H9 (cell line): ENCODE results near the gene AP3D1. TPM values are rescaled to one million over a fixed set of nuclear protein-coding genes. Genes with fewer than 3 reads are reported as not detected.

Source experiments
- DNase-seq: peaks from one replicate; pipeline ENCODE4 v3.0.0-alpha.2; 2017
- H2AFZ ChIP-seq: one replicate; pipeline ENCODE4 v1.6.1; 2013; ENCODE audit warnings: mild to moderate bottlenecking, low read length, control low read depth, moderate library complexity
- H2AK5ac ChIP-seq: 2 replicates; pipeline ENCODE4 v1.6.1; 2013; ENCODE audit warnings: low read length, control low read depth, mixed read lengths; ENCODE audit not compliant: insufficient read length
- H2BK120ac ChIP-seq: one replicate; pipeline ENCODE4 v1.6.1; 2013; ENCODE audit warnings: low read depth, mild to moderate bottlenecking, low read length, control low read depth, inconsistent platforms; ENCODE audit not compliant: poor library complexity, severe bottlenecking
- H2BK12ac ChIP-seq: 2 replicates; pipeline ENCODE4 v1.6.1; 2013; ENCODE audit warnings: low read length, control low read depth, mixed read lengths, low read depth; ENCODE audit not compliant: insufficient read length
- H2BK15ac ChIP-seq: 2 replicates; pipeline ENCODE4 v1.6.1; 2013; ENCODE audit warnings: low read depth, low read length, control low read depth
- H2BK20ac ChIP-seq: one replicate; pipeline ENCODE4 v1.6.1; 2013; ENCODE audit warnings: low read depth, mild to moderate bottlenecking, low read length, control low read depth, inconsistent platforms; ENCODE audit not compliant: poor library complexity, severe bottlenecking
- H2BK5ac ChIP-seq: 2 replicates; pipeline ENCODE4 v1.6.1; 2013; ENCODE audit warnings: low read length, control low read depth, mixed read lengths; ENCODE audit not compliant: insufficient read length
- H3K14ac ChIP-seq: 2 replicates; pipeline ENCODE4 v1.6.1; 2013; ENCODE audit warnings: low read length, control low read depth; ENCODE audit not compliant: insufficient read depth
- H3K18ac ChIP-seq: 2 replicates; pipeline ENCODE4 v1.6.1; 2013; ENCODE audit warnings: low read depth, mild to moderate bottlenecking, mixed read lengths, low read length, control low read depth; ENCODE audit not compliant: insufficient read length
- H3K23ac ChIP-seq: 2 replicates; pipeline ENCODE4 v1.6.1; 2013; ENCODE audit warnings: low read length, control low read depth, mixed read lengths, low read depth; ENCODE audit not compliant: insufficient read length
- H3K23me2 ChIP-seq: 2 replicates; pipeline ENCODE4 v1.6.1; 2013; ENCODE audit warnings: low read depth, mild to moderate bottlenecking, mixed read lengths, low read length, control low read depth; ENCODE audit not compliant: insufficient read length, poor library complexity, severe bottlenecking
- H3K27ac ChIP-seq: 2 replicates; pipeline ENCODE4 v1.5.1; 2013; ENCODE audit warnings: low read length, control low read depth, mixed read lengths, low read depth; ENCODE audit not compliant: insufficient read length
- H3K27me3 ChIP-seq: 2 replicates; pipeline ENCODE4 v1.6.1; 2013; ENCODE audit warnings: low read length, control low read depth, inconsistent platforms; ENCODE audit not compliant: insufficient read depth
- H3K4ac ChIP-seq: 2 replicates; pipeline ENCODE4 v1.6.1; 2013; ENCODE audit warnings: low read depth, mild to moderate bottlenecking, control low read depth, inconsistent platforms, low read length, moderate library complexity
- H3K4me1 ChIP-seq: 2 replicates; pipeline ENCODE4 v1.6.1; 2013; ENCODE audit warnings: low read length, control low read depth, inconsistent platforms; ENCODE audit not compliant: insufficient read depth
- H3K4me2 ChIP-seq: 2 replicates; pipeline ENCODE4 v1.6.1; 2013; ENCODE audit warnings: low read length, control low read depth, mixed read lengths; ENCODE audit not compliant: insufficient read length, insufficient read depth
- H3K56ac ChIP-seq: 2 replicates; pipeline ENCODE4 v1.6.1; 2013; ENCODE audit warnings: low read depth, mild to moderate bottlenecking, mixed read lengths, low read length, control low read depth; ENCODE audit not compliant: insufficient read length
- H3K79me1 ChIP-seq: 2 replicates; pipeline ENCODE4 v1.6.1; 2013; ENCODE audit warnings: low read depth, mild to moderate bottlenecking, moderate library complexity, low read length, control low read depth, inconsistent platforms; ENCODE audit not compliant: insufficient read depth, poor library complexity, severe bottlenecking
- H3K79me2 ChIP-seq: 2 replicates; pipeline ENCODE4 v1.6.1; 2013; ENCODE audit warnings: low read length, control low read depth, inconsistent platforms; ENCODE audit not compliant: insufficient read depth
- H3K9ac ChIP-seq: 2 replicates; pipeline ENCODE4 v1.6.1; 2013; ENCODE audit warnings: low read length, control low read depth, mixed read lengths; ENCODE audit not compliant: insufficient read length; ENCODE audit errors: extremely low read depth
- H3K9me3 ChIP-seq: one replicate; pipeline ENCODE4 v1.6.1; 2013; ENCODE audit warnings: low read depth, low read length, inconsistent platforms; ENCODE audit not compliant: control insufficient read depth
- H3T11ph ChIP-seq: one replicate; pipeline ENCODE4 v1.6.1; 2013; ENCODE audit warnings: mild to moderate bottlenecking, low read length, control low read depth, inconsistent platforms
- H4K20me1 ChIP-seq: one replicate; pipeline ENCODE4 v1.6.1; 2013; ENCODE audit not compliant: control insufficient read depth, insufficient read length, insufficient read depth
- H4K5ac ChIP-seq: 2 replicates; pipeline ENCODE4 v1.6.1; 2013; ENCODE audit warnings: low read depth, mild to moderate bottlenecking, mixed read lengths, low read length, control low read depth; ENCODE audit not compliant: insufficient read length
- H4K8ac ChIP-seq: replicated peaks from 2 replicates; pipeline ENCODE4 v1.6.1; 2013; ENCODE audit warnings: low read length, control low read depth, mixed read lengths, low read depth; ENCODE audit not compliant: insufficient read length
- H4K91ac ChIP-seq: 2 replicates; pipeline ENCODE4 v1.6.1; 2013; ENCODE audit warnings: low read depth, mild to moderate bottlenecking, moderate library complexity, mixed read lengths, low read length, control low read depth; ENCODE audit not compliant: insufficient read length
- H3K27ac Mint-ChIP-seq, 3 experiments: 2 replicates in 2 of 3; 3 replicates in 1 of 3; pipeline ENCODE4 v1.8.0; 2020 to 2021; ENCODE audit warnings: mixed read lengths in 3 of 3, mild to moderate bottlenecking in 1 of 3, moderate library complexity in 1 of 3
- H3K27me3 Mint-ChIP-seq: 2 replicates; pipeline ENCODE4 v1.8.0; 2021; ENCODE audit warnings: low read depth, mild to moderate bottlenecking, moderate library complexity, mixed read lengths
- H3K36me3 Mint-ChIP-seq, 3 experiments: 2 replicates in 2 of 3; 3 replicates in 1 of 3; pipeline ENCODE4 v1.8.0; 2020 to 2021; ENCODE audit warnings: low read depth in 3 of 3, mixed read lengths in 3 of 3; ENCODE audit not compliant: insufficient read depth in 1 of 3
- H3K4me1 Mint-ChIP-seq, 2 experiments: 2 replicates each; pipeline ENCODE4 v1.8.0; 2020; ENCODE audit warnings: mixed read lengths in 2 of 2
- H3K4me3 Mint-ChIP-seq, 2 experiments: 2 replicates in 1 of 2; 3 replicates in 1 of 2; pipeline ENCODE4 v1.8.0; 2020 to 2021; ENCODE audit warnings: mild to moderate bottlenecking in 2 of 2, mixed read lengths in 2 of 2, moderate library complexity in 1 of 2
- H3K9me3 Mint-ChIP-seq, 2 experiments: 2 replicates in 1 of 2; 3 replicates in 1 of 2; pipeline ENCODE4 v1.8.0; 2020; ENCODE audit warnings: mild to moderate bottlenecking in 2 of 2, mixed read lengths in 2 of 2, moderate library complexity in 1 of 2
- CTCF ChIP-seq: fragments of 200-600 bp; sonication (generic); conservative IDR thresholded peaks from 3 replicates; pipeline ENCODE4 v1.8.0; 2021; ENCODE audit warnings: antibody characterized with exemption, mild to moderate bottlenecking
- WGBS: extraction: QIAGEN DNeasy Blood & Tissue Kit; methylation state at CpG from one replicate; pipeline ENCODE4 v1.1.7; 2013; ENCODE audit warnings: missing lambda C conversion rate, low lambda C conversion rate, mixed read lengths; ENCODE audit not compliant: insufficient read length; ENCODE audit errors: extremely low coverage; 5-methylcytosine and 5-hydroxymethylcytosine counted together
- total RNA-seq: library from RNA; stranded (reverse); gene quantifications from 2 replicates; pipeline ENCODE4 v1.2.1, GENCODE V29; 2021

AP3D1 gene
- total RNA-seq, 1 experiment from 2014 or later: 142 TPM

- WGBS: no CpG with 5 or more reads among the region's 37 CpGs
- peak overlapping the region in 1 of 3 experiments; percentile 82; a peak in 1 of 7 replicates for H3K27ac Mint-ChIP-seq
- no peak overlapping the region for H3K27ac ChIP-seq
Measured at GRCh38 chr19:2199861-2200623, 48.7 kb upstream of the AP3D1 start.

More at GRCh38 chr19:2199861-2200623, 48.7 kb upstream of the AP3D1 start:
- Histone ChIP-seq H3K4me1 (no peaks in the 10 kb centered on the region), H4K20me1 (peaks cover 2% of the 10 kb centered on the region), H3K18ac (peak overlapping the region; percentile 66), H2AK5ac (no peak overlapping the region), H2BK5ac (no peak overlapping the region), H2BK120ac (no peak overlapping the region), H3K56ac (no peak overlapping the region), H2BK12ac (peak overlapping the region; percentile 6), H3K79me2 (peaks cover 2% of the 10 kb centered on the region; the same call in 1 of the 2 replicates), H2BK15ac (no peak overlapping the region), H3K9me3 (no peaks in the 10 kb centered on the region), H3K27me3 (no peaks in the 10 kb centered on the region), H3K23ac (no peak overlapping the region), H4K91ac (peak overlapping the region; percentile 43), H3T11ph (no peak overlapping the region), H3K14ac (no peak overlapping the region; the same call in 1 of the 2 replicates), H4K8ac (no peak overlapping the region), H3K9ac (no peak overlapping the region), H3K23me2 (no peaks in the 10 kb centered on the region), H3K79me1 (no peaks in the 10 kb centered on the region), H3K4me2 (no peak overlapping the region), H3K4ac (no peak overlapping the region), H4K5ac (no peak overlapping the region), H2AFZ (no peak overlapping the region), H2BK20ac (no peak overlapping the region)
- Mint-ChIP-seq H3K9me3 (peaks cover 0 to 8% of the 10 kb centered on the region in 2 experiments; a peak in 1 of 5 replicates), H3K36me3 (peaks cover 14 to 34% (median 32%) of the 10 kb centered on the region in 3 experiments), H3K4me1 (peaks cover 3 to 6% of the 10 kb centered on the region in 2 experiments; a peak in 3 of 4 replicates), H3K27me3 (no peaks in the 10 kb centered on the region; the same call in 1 of the 2 replicates), H3K4me3 (no peak overlapping the region)
- no peak for TF ChIP-seq CTCF
- DNase-seq: no peak
